Panc1 (cell line): ENCODE results near the gene ATG10. TPM values are rescaled to one million over a fixed set of nuclear protein-coding genes. Genes with fewer than 3 reads are reported as not detected.

ENCODE experiments used
- ATAC-seq: fragments of 200-7000 bp; cut with Tn5 transposase; 2 replicates; pipeline ENCODE4 v1.9.1; 2020; ENCODE audit warnings: mild to moderate bottlenecking, moderate library complexity
- BruUV-seq: library from RNA; stranded (reverse); fragments of 400-500 nt; replicated peaks from 2 replicates; lab custom pipeline; 2021; lab: Mats Ljungman, UMichigan
- CTCF ChIA-PET: fragments of 300-600 bp; sonication (Branson Sonifier 250); formaldehyde crosslinking; loops from one replicate; lab custom pipeline; 2022; ENCODE audit warnings: antibody characterized with exemption; lab: Charles Lee
- POLR2A ChIA-PET: fragments of 300-600 bp; sonication (Branson Sonifier 250); formaldehyde crosslinking; loops from one replicate; lab custom pipeline; 2022; ENCODE audit warnings: antibody characterized with exemption; lab: Charles Lee
- DNase-seq: peaks from one replicate; pipeline ENCODE4 v3.0.0-alpha.2; 2010; ENCODE audit warnings: low read depth, low spot score
- H3K27ac ChIP-seq: 2 replicates; pipeline ENCODE4 v1.5.1; 2011; ENCODE audit warnings: mild to moderate bottlenecking, low read length, inconsistent platforms
- H3K27me3 ChIP-seq: fragments of 200-500 bp; sonication (Bioruptor generic); 2 replicates; pipeline ENCODE4 v1.6.0; 2014; ENCODE audit warnings: low read length, inconsistent platforms; ENCODE audit not compliant: control insufficient read depth, insufficient read depth
- H3K36me3 ChIP-seq: fragments of 200-500 bp; sonication (Bioruptor generic); 2 replicates; pipeline ENCODE4 v1.5.1; 2014; ENCODE audit warnings: inconsistent platforms, mild to moderate bottlenecking, low read length, moderate library complexity; ENCODE audit not compliant: control insufficient read depth, insufficient read depth
- H3K4me1 ChIP-seq: 2 replicates; pipeline ENCODE4 v1.5.1; 2011; ENCODE audit warnings: inconsistent platforms, mild to moderate bottlenecking, low read length, moderate library complexity; ENCODE audit not compliant: control insufficient read depth, insufficient read depth
- H3K4me3 ChIP-seq, 2 experiments: 2 replicates each; pipeline ENCODE4 v1.5.1; 2011 to 2012; ENCODE audit warnings: low read depth in 2 of 2, low read length in 2 of 2, mild to moderate bottlenecking in 2 of 2, inconsistent platforms in 1 of 2, moderate library complexity in 1 of 2
- H3K9me3 ChIP-seq: fragments of 200-500 bp; sonication (Bioruptor generic); 2 replicates; pipeline ENCODE4 v1.5.1; 2014; ENCODE audit warnings: low read depth, mild to moderate bottlenecking, inconsistent platforms, low read length, moderate library complexity; ENCODE audit not compliant: control insufficient read depth, insufficient read depth
- POLR2AphosphoS5 ChIP-seq: IDR thresholded peaks from 2 replicates; pipeline ENCODE4 v1.6.1; 2012; ENCODE audit warnings: mild to moderate bottlenecking, low read depth, low read length, moderate library complexity
- REST ChIP-seq, 2 experiments: IDR thresholded peaks; 2 replicates each; pipeline ENCODE4 v1.6.1; 2011 to 2012; ENCODE audit warnings: low read depth in 2 of 2, control low read depth in 1 of 2, low read length in 1 of 2, mild to moderate bottlenecking in 1 of 2, moderate library complexity in 1 of 2; ENCODE audit not compliant: insufficient read depth in 1 of 2
- SIN3A ChIP-seq: IDR thresholded peaks from 2 replicates; pipeline ENCODE4 v1.6.1; 2012; ENCODE audit warnings: low read depth, mild to moderate bottlenecking, low read length, moderate library complexity, borderline replicate concordance; ENCODE audit not compliant: insufficient read depth
- TCF7L2 ChIP-seq: IDR thresholded peaks from 2 replicates; pipeline ENCODE4 v1.6.1; 2011; ENCODE audit warnings: mild to moderate bottlenecking, low read depth, low read length, inconsistent platforms
- in situ Hi-C: cut with HindIII; loops from 2 replicates; pipeline ENCODE4 v1.10.0; 2016; ENCODE audit warnings: low sequenced_read_pairs, low pct_unique_long_range_greater_than_20kb
- intact Hi-C: fragments of 100-400 bp; cut with micrococcal nuclease; formaldehyde crosslinking; loops from one replicate; pipeline ENCODE4 v1.10.0; 2022; ENCODE audit not compliant: unreplicated experiment
- total RNA-seq: library from RNA; stranded (reverse); gene quantifications from one replicate; pipeline ENCODE4 v1.2.1, GENCODE V29; 2021; ENCODE audit not compliant: unreplicated experiment
- TF ChIP-seq, protein P1 (sequence below): fragments of 450-650 bp; IDR thresholded peaks from 2 replicates; pipeline ENCODE4 v1.5.1; 2017; ENCODE audit warnings: mild to moderate bottlenecking

Gene ATG10
- total RNA-seq, 1 experiment from 2014 or later = 14.0 TPM

DNA sequence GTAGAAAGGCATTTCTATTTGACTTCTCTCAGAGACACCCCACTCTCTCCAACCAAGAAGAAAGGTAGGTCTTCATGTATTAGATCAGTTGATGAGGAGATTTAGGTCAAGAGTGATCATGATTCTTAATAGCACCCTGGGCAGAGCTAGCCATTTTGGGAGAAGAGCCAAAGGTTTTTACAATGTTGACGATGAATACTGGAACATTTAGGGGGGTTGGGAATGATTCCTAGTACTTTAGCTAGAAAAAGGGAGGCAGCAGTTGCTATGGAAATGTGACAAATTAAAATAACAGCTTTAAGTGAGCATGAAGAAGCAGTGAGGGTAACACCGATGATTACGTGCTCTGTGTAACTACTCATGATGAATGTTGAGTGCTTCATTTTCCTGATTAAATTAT is 315.8 kb downstream of the ATG10 start:
- in situ Hi-C loops = no loop called here
- no peak overlapping the region for H3K4me3 ChIP-seq
- TF ChIP-seq REST (IDR thresholded peaks at IDR 0.05; ENCODE audit: insufficient read depth in 1 of 2, low read depth in 2 of 2, low read length in 1 of 2) (no peak), SIN3A (no peak), POLR2AphosphoS5 (no peak), TCF7L2 (no peak)
- TF ChIP-seq, protein P1, sequence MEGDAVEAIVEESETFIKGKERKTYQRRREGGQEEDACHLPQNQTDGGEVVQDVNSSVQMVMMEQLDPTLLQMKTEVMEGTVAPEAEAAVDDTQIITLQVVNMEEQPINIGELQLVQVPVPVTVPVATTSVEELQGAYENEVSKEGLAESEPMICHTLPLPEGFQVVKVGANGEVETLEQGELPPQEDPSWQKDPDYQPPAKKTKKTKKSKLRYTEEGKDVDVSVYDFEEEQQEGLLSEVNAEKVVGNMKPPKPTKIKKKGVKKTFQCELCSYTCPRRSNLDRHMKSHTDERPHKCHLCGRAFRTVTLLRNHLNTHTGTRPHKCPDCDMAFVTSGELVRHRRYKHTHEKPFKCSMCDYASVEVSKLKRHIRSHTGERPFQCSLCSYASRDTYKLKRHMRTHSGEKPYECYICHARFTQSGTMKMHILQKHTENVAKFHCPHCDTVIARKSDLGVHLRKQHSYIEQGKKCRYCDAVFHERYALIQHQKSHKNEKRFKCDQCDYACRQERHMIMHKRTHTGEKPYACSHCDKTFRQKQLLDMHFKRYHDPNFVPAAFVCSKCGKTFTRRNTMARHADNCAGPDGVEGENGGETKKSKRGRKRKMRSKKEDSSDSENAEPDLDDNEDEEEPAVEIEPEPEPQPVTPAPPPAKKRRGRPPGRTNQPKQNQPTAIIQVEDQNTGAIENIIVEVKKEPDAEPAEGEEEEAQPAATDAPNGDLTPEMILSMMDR = no peak
- no peaks in the 10 kb centered on the region for H3K27me3 ChIP-seq
- H3K27ac ChIP-seq = no peak overlapping the region
- POLR2A ChIA-PET = no interaction called here
- DNase-seq (no peak), ATAC-seq (no peak)
- H3K36me3 ChIP-seq = no peaks in the 10 kb centered on the region
- no peaks in the 10 kb centered on the region for H3K9me3 ChIP-seq
- intact Hi-C loops = no loop called here
- no TSS peak for BruUV-seq
- H3K4me1 ChIP-seq = no peaks in the 10 kb centered on the region
- CTCF ChIA-PET = no interaction called here

- CTCF ChIA-PET = no interaction called here
- H3K27ac ChIP-seq = no peak overlapping the region
- DNase-seq = no peak
- no peaks in the 10 kb centered on the region for H3K9me3 ChIP-seq
- H3K4me1 ChIP-seq = no peaks in the 10 kb centered on the region
- intact Hi-C loops = no loop called here
- POLR2A ChIA-PET = no interaction called here
- no peaks in the 10 kb centered on the region for H3K36me3 ChIP-seq
- no peak for ATAC-seq
- no peaks in the 10 kb centered on the region for H3K27me3 ChIP-seq
- TF ChIP-seq, protein P1 = no peak
- no peak for TF ChIP-seq SIN3A
- TF ChIP-seq REST (IDR thresholded peaks at IDR 0.05; ENCODE audit: insufficient read depth in 1 of 2, low read depth in 2 of 2, low read length in 1 of 2) = no peak
- TF ChIP-seq POLR2AphosphoS5 = no peak
- TF ChIP-seq TCF7L2 = no peak
- no TSS peak for BruUV-seq
- H3K4me3 ChIP-seq = no peak overlapping the region
- in situ Hi-C loops = no loop called here
Measured at GRCh38 chr5:82290005-82290404, 318.2 kb downstream of the ATG10 start.
